Central memory CD8-positive, alpha-beta T cell (primary cell): Measurements from ENCODE around the gene PSMD13.
A peak's percentile ranks its signal among the peaks of the same experiment; 100 is the strongest.
"Not testable (repeated sequence)": the region's sequence is repeated elsewhere in the genome, so short reads cannot be mapped to it uniquely, and the experiment has no call there.

Source experiments
- ATAC-seq: fragments of 150-1000 bp; cut with Tn5 transposase; replicated peaks from 2 replicates; pipeline ENCODE4 v1.10.0; 2022; ENCODE audit warnings: mild to moderate bottlenecking, moderate FRiP score, moderate number of reproducible peaks; ENCODE audit not compliant: poor library complexity, severe bottlenecking; ENCODE audit errors: extremely low read depth
- DNase-seq, 2 donors: peaks; one replicate each; pipeline ENCODE4 v3.0.0; 2021; ENCODE audit warnings: low spot score in 2 of 2
- H3K27ac Mint-ChIP-seq: one replicate; pipeline ENCODE4 v1.8.0; 2022; ENCODE audit warnings: low read depth, mild to moderate bottlenecking, moderate library complexity, mixed read lengths
- H3K27me3 Mint-ChIP-seq: one replicate; pipeline ENCODE4 v1.8.0; 2022; ENCODE audit warnings: mixed read lengths
- H3K36me3 Mint-ChIP-seq: one replicate; pipeline ENCODE4 v1.8.0; 2022; ENCODE audit warnings: mild to moderate bottlenecking, moderate library complexity, mixed read lengths; ENCODE audit not compliant: insufficient read depth
- H3K4me1 Mint-ChIP-seq: one replicate; pipeline ENCODE4 v1.8.0; 2022; ENCODE audit warnings: mixed read lengths
- H3K4me3 Mint-ChIP-seq: one replicate; pipeline ENCODE4 v1.8.0; 2022; ENCODE audit warnings: mild to moderate bottlenecking, moderate library complexity, mixed read lengths
- H3K9me3 Mint-ChIP-seq: one replicate; pipeline ENCODE4 v1.8.0; 2022; ENCODE audit warnings: mixed read lengths

Gene PSMD13

GRCh38 chr11:214083-214482 lies 22.7 kb upstream of the PSMD13 start:
- Mint-ChIP-seq H3K27me3 (no peaks in the 10 kb centered on the region), H3K4me3 (no peak overlapping the region), H3K27ac (no peak overlapping the region), H3K36me3 (peaks cover 41% of the 10 kb centered on the region), H3K4me1 (peaks cover 11% of the 10 kb centered on the region), H3K9me3 (no peaks in the 10 kb centered on the region)
- no peak for ATAC-seq
- DNase-seq, result no peak

GRCh38 chr11:215581-216037 lies 21.2 kb upstream of the PSMD13 start:
- no peak for ATAC-seq
- Mint-ChIP-seq H3K36me3 (peaks cover 35% of the 10 kb centered on the region), H3K4me3 (no peak overlapping the region), H3K4me1 (no peaks in the 10 kb centered on the region), H3K9me3 (no peaks in the 10 kb centered on the region), H3K27ac (peak overlapping the region; percentile 55), H3K27me3 (no peaks in the 10 kb centered on the region)
- no peak for DNase-seq

DNA sequence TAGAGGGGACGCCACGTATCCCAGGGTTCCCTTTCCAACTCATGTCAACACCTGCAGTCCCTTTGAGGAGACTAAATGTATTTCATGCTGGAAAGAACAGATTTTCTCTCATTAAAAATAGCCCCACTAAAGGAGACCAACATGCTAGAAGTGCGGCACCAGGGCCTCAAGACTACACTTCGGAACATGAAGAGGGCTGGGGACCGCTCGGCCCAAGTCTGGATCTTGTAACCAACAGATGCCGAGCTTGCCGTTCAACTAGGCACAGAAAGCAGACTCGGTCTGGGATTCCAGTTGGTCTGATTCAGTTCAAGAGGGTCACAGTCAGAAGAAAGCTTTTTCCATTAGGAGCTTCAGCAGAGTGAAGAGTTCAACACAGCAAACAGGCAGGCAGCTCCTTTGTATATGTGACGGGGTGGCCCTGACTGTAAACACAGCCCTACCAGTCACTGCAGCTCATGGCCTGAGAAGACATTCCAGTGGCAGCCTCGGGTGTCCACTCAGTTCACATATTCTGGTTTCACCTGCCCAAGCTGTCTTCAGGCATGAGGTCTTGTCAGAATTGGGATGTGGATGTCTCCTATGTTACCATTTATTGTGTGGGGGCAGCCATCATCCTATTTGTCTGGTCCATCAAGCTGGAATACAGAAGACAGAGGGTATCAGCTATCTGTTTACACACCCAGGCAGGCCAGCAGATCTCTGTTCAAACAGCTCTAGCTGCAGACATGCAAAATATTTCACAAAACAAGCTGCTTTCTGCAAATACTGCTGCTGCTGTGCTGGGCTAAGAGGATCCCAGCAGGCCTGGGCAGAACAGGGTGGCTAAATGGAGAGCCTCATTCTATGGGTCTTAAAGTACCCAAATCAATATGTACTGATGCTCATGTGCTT lies 20.4 kb upstream of the PSMD13 start:
- Mint-ChIP-seq H3K9me3 (no peaks in the 10 kb centered on the region), H3K4me3 (no peak overlapping the region), H3K36me3 (peaks cover 33% of the 10 kb centered on the region), H3K27me3 (no peaks in the 10 kb centered on the region), H3K4me1 (no peaks in the 10 kb centered on the region), H3K27ac (no peak overlapping the region)
- no peak for ATAC-seq
- DNase-seq, result no peak

DNA sequence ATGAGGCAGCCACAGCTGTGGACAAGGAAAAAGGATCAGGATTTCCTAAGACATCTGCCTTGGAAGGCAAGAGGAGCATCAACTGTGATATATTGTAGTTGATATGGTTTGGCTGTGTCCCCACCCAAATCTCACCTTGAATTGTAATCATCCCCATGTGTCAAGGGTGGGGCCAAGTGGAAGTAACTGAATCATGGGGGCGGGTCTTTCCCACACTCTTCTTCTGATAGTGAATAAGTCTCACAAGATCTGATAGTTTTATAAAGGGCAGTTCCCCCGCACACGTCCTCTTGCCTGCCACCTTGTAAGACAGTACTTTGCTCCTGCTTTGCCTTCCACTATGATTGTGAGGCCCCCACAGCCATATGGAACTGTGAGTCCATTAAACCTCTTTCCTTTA lies 19.1 kb upstream of the PSMD13 start:
- H3K36me3 Mint-ChIP-seq, result peaks cover 26% of the 10 kb centered on the region
- no peaks in the 10 kb centered on the region for H3K9me3 Mint-ChIP-seq
- DNase-seq (no peak), ATAC-seq (no peak)
- H3K4me3 Mint-ChIP-seq, result no peak overlapping the region
- H3K4me1 Mint-ChIP-seq, result no peaks in the 10 kb centered on the region
- no peaks in the 10 kb centered on the region for H3K27me3 Mint-ChIP-seq
- H3K27ac Mint-ChIP-seq, result no peak overlapping the region

DNA sequence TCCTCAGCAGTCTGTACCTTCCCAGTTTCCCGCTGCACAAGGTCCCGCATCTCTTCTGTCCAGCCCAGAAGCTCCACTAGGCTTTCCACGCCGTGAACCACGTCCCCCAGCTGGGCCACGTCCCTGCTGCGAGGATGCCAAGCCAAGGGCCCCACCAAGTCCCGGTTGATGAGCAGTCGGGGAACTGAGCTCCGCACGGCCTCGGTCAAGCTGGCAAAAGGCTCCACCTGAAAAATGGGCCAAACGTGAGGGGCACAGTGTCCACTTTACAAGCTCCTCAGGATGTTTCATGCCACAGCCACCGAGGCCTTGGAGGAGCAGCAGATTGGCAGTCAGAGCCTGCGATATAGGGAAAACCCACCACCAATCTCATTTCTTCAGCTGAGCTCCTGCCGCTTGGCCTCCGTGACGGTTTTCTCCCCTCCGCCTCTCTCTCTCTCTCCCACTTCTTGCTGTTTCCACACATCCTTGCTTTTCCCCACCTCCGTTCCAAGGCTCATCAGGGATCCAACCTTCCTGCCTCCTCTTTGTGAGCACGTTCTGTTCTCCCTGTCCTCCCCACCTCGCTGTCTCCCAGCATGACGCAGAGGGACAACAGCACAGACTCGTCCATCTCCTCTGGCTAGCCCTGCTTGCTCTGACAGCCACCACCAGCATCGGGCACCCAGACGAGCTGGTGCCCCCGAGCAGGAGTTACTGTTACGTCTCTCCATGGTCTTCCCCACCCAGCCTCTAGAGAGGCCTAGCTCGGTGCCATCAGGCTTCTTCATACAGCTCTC lies 17.8 kb upstream of the PSMD13 start:
- Mint-ChIP-seq H3K27me3 (no peaks in the 10 kb centered on the region), H3K4me1 (no peaks in the 10 kb centered on the region), H3K36me3 (peaks cover 18% of the 10 kb centered on the region), H3K9me3 (no peaks in the 10 kb centered on the region), H3K27ac (no peak overlapping the region), H3K4me3 (no peak overlapping the region)
- ATAC-seq (no peak), DNase-seq (no peak)

GRCh38 chr11:220641-221215 lies 16.0 kb upstream of the PSMD13 start:
- H3K27me3 Mint-ChIP-seq, H3K4me1 Mint-ChIP-seq, DNase-seq, H3K9me3 Mint-ChIP-seq, H3K27ac Mint-ChIP-seq, ATAC-seq, H3K4me3 Mint-ChIP-seq: not testable (repeated sequence)
- peaks cover 19% of the 10 kb centered on the region for H3K36me3 Mint-ChIP-seq

DNA sequence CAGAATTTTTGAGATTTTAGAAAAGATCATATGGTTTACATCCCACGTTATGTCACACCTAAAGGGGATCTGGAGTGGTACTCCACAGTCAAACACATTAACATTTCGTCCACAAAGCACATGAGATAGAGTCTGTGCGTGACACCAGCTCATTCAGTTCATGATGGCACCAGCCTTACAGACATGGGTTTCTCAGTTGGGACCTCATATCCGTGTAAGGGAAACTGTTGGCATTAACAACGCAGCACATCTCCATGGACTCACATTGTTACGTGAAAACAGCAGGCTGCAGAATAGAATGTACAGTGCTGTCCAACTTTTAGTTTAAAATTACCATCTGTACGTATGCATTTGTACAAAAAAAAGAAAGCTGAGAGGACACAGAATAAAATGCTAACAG lies 15.2 kb upstream of the PSMD13 start:
- DNase-seq (no peak), ATAC-seq (no peak)
- Mint-ChIP-seq H3K27me3 (no peaks in the 10 kb centered on the region), H3K9me3 (no peaks in the 10 kb centered on the region), H3K4me1 (peaks cover 5% of the 10 kb centered on the region), H3K36me3 (peaks cover 14% of the 10 kb centered on the region), H3K4me3 (no peak overlapping the region), H3K27ac (no peak overlapping the region)

DNA sequence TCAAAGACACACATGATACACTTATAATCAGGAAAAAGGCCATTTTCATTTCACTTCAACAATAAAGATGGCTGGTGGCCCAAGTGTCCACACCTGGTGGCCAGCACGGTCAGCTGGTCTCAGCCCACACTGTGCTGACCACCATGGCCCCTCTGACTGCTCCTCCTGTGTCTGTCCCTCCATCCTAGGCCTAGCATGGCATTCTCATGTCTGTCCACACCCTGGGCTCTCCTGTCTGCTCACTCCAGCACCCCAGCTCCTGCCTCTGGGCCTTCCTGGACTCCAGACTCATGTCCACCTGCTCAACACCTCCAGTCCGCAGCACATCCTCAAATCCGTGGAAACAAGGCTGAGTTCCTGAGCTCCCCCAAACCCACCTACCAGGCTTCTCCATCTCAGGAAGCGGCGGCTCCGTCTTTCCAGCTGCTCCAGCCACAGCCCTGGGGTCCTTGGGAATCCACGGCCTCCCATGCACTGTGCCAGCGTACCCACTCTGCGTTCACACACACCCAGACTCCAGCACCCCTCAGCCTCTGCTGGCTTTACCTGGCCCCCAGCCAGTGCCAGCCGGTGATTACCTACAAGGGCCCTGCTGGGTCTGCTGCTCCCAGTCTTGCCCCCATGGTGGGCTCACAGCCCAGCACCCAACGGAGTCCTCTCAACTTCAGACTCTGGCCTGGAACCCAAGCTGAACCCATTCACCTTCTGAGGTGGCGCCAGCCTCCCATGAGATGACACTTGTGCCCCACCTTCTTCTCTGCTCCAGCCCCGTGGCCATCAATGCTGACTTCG lies 14.6 kb upstream of the PSMD13 start:
- H3K9me3 Mint-ChIP-seq, result no peaks in the 10 kb centered on the region
- H3K36me3 Mint-ChIP-seq, result peaks cover 11% of the 10 kb centered on the region
- peak overlapping the region; percentile 10 for H3K27ac Mint-ChIP-seq
- peaks cover 5% of the 10 kb centered on the region for H3K4me1 Mint-ChIP-seq
- H3K27me3 Mint-ChIP-seq, result no peaks in the 10 kb centered on the region
- ATAC-seq (no peak), DNase-seq (no peak)
- no peak overlapping the region for H3K4me3 Mint-ChIP-seq

GRCh38 chr11:223026-223789 lies 13.6 kb upstream of the PSMD13 start:
- H3K36me3 Mint-ChIP-seq, result peaks cover 8% of the 10 kb centered on the region
- DNase-seq (no peak), ATAC-seq (no peak)
- peak overlapping the region; percentile 10 for H3K27ac Mint-ChIP-seq
- no peak overlapping the region for H3K4me3 Mint-ChIP-seq
- H3K4me1 Mint-ChIP-seq, result peaks cover 10% of the 10 kb centered on the region
- H3K27me3 Mint-ChIP-seq, result no peaks in the 10 kb centered on the region
- H3K9me3 Mint-ChIP-seq, result no peaks in the 10 kb centered on the region

DNA sequence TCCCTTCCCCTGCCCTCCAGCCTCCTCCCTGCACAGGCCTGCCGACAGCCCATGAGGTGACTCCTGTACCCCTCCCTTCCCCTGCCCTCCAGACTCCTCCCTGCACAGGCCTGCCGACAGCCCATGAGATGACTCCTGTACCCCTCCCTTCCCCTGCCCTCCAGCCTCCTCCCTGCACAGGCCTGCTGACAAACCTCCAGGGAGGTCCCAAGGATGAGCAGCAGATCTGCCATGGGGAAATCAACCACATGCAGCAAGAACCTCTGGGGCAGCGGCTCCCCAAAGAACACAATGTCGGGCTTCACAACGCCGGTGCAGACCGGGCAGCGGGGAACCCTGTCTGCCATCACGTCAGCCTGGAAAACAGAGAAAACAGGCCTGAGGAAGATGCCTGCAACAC lies 12.9 kb upstream of the PSMD13 start:
- ATAC-seq (no peak), DNase-seq (no peak)
- peaks cover 8% of the 10 kb centered on the region for H3K36me3 Mint-ChIP-seq
- H3K27me3 Mint-ChIP-seq, result no peaks in the 10 kb centered on the region
- no peak overlapping the region for H3K4me3 Mint-ChIP-seq
- H3K27ac Mint-ChIP-seq, result no peak overlapping the region
- H3K9me3 Mint-ChIP-seq, result no peaks in the 10 kb centered on the region
- peaks cover 10% of the 10 kb centered on the region for H3K4me1 Mint-ChIP-seq

DNA sequence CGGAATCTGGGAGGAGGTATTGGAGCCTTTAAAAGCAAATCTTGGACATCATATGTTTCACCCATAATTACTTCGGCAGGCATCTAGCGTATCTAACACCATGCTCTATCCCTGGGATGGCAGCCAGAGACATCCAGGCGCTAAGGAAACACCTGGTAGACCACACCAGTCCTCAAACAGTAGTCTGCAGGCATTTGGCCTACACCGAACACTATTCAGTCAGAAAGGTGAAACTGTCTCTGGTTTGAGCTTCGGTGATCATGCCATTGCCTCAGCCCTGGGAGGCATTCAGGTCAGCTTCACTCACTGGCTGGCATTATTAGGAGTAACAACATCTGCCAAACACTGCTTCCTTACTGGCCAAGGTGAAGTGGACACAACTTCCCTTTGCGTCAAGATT lies 12.4 kb upstream of the PSMD13 start:
- ATAC-seq (no peak), DNase-seq (no peak)
- H3K4me3 Mint-ChIP-seq, result no peak overlapping the region
- no peaks in the 10 kb centered on the region for H3K27me3 Mint-ChIP-seq
- no peak overlapping the region for H3K27ac Mint-ChIP-seq
- peaks cover 8% of the 10 kb centered on the region for H3K36me3 Mint-ChIP-seq
- no peaks in the 10 kb centered on the region for H3K9me3 Mint-ChIP-seq
- peaks cover 10% of the 10 kb centered on the region for H3K4me1 Mint-ChIP-seq
